IMR-90 (cell line): ENCODE data around the gene METTL15. TPM values are rescaled to one million over a fixed set of nuclear protein-coding genes. Genes with fewer than 3 reads are reported as not detected.

Experiments
- ATAC-seq: fragments of 200-7000 bp; cut with Tn5 transposase; 2 replicates; pipeline ENCODE4 v1.9.1; 2020; ENCODE audit warnings: low read depth, mild to moderate bottlenecking, moderate library complexity
- BruUV-seq: library from RNA; stranded (reverse); fragments of 400-500 nt; replicated peaks from 2 replicates; lab custom pipeline; 2021; lab: Mats Ljungman, UMichigan
- CTCF ChIA-PET: fragments of 300-600 bp; formaldehyde crosslinking; extraction: SDS; loops from one replicate; lab custom pipeline; 2021; ENCODE audit warnings: antibody characterized with exemption; lab: Yijun Ruan, JAX
- POLR2A ChIA-PET: fragments of 300-600 bp; sonication (Branson Sonifier 250); formaldehyde crosslinking; loops from one replicate; lab custom pipeline; 2022; ENCODE audit warnings: antibody characterized with exemption; ENCODE audit not compliant: unreplicated experiment; lab: Charles Lee
- DNase-seq: peaks from one replicate; pipeline ENCODE4 v3.0.0; 2013
- H2AFZ ChIP-seq: replicated peaks from 2 replicates; pipeline ENCODE3; 2013; ENCODE audit warnings: low read length, mild to moderate bottlenecking; ENCODE audit not compliant: poor library complexity
- H2AK5ac ChIP-seq: 2 replicates; pipeline ENCODE4 v1.6.1; 2013; ENCODE audit warnings: low read depth, low read length, inconsistent platforms
- H2AK9ac ChIP-seq: replicated peaks from 2 replicates; pipeline ENCODE3; 2013; ENCODE audit warnings: mild to moderate bottlenecking, low read depth, low read length, moderate library complexity; ENCODE audit not compliant: poor library complexity
- H2BK120ac ChIP-seq: 2 replicates; pipeline ENCODE4 v1.6.1; 2013; ENCODE audit warnings: low read depth, low read length, inconsistent platforms
- H2BK15ac ChIP-seq: 3 replicates; pipeline ENCODE4 v1.6.1; 2013; ENCODE audit warnings: low read depth, low read length, inconsistent platforms
- H2BK20ac ChIP-seq: 2 replicates; pipeline ENCODE4 v1.6.1; 2013; ENCODE audit warnings: low read depth, mild to moderate bottlenecking, inconsistent platforms, low read length, moderate library complexity
- H2BK5ac ChIP-seq: 2 replicates; pipeline ENCODE4 v1.6.1; 2013; ENCODE audit warnings: mild to moderate bottlenecking, low read depth, low read length, inconsistent platforms; ENCODE audit not compliant: poor library complexity, severe bottlenecking
- H3K14ac ChIP-seq: replicated peaks from 2 replicates; pipeline ENCODE4 v1.6.1; 2013; ENCODE audit warnings: low read depth, low read length, inconsistent platforms
- H3K18ac ChIP-seq: 2 replicates; pipeline ENCODE4 v1.6.1; 2013; ENCODE audit warnings: low read depth, low read length, control low read depth
- H3K23ac ChIP-seq: 2 replicates; pipeline ENCODE4 v1.6.1; 2013; ENCODE audit warnings: low read depth, low read length, inconsistent platforms
- H3K27ac ChIP-seq: 2 replicates; pipeline ENCODE4 v1.5.1; 2013; ENCODE audit warnings: mild to moderate bottlenecking, control low read depth, low read length; ENCODE audit not compliant: insufficient read depth
- H3K27me3 ChIP-seq: 2 replicates; pipeline ENCODE4 v1.6.1; 2013; ENCODE audit warnings: low read length; ENCODE audit not compliant: control insufficient read depth, insufficient read depth
- H3K36me3 ChIP-seq: 2 replicates; pipeline ENCODE4 v1.6.1; 2013; ENCODE audit warnings: low read length, mixed read lengths; ENCODE audit not compliant: control insufficient read depth, insufficient read depth
- H3K4ac ChIP-seq: 2 replicates; pipeline ENCODE4 v1.6.1; 2013; ENCODE audit warnings: low read depth, low read length, inconsistent platforms
- H3K4me1 ChIP-seq: 2 replicates; pipeline ENCODE4 v1.6.1; 2013; ENCODE audit warnings: low read length, mixed read lengths; ENCODE audit not compliant: control insufficient read depth, insufficient read depth
- H3K4me2 ChIP-seq: 2 replicates; pipeline ENCODE4 v1.6.1; 2013; ENCODE audit warnings: low read depth, mild to moderate bottlenecking, control low read depth, low read length, moderate library complexity
- H3K4me3 ChIP-seq: 2 replicates; pipeline ENCODE4 v1.5.1; 2013; ENCODE audit warnings: low read depth, mild to moderate bottlenecking, control low read depth, low read length, moderate library complexity; ENCODE audit not compliant: insufficient read depth
- H3K56ac ChIP-seq: 2 replicates; pipeline ENCODE4 v1.6.1; 2013; ENCODE audit warnings: low read length, inconsistent platforms; ENCODE audit not compliant: insufficient read depth; ENCODE audit errors: extremely low read depth
- H3K79me1 ChIP-seq, 2 experiments: 2 replicates each; pipeline ENCODE4 v1.6.1; 2013; ENCODE audit warnings: low read length in 2 of 2, inconsistent platforms in 1 of 2, low read depth in 1 of 2
- H3K9ac ChIP-seq: 2 replicates; pipeline ENCODE4 v1.6.1; 2013; ENCODE audit warnings: low read depth, low read length, control low read depth
- H3K9me1 ChIP-seq: 2 replicates; pipeline ENCODE4 v1.6.1; 2013; ENCODE audit warnings: low read length, inconsistent platforms; ENCODE audit not compliant: insufficient read depth
- H3K9me3 ChIP-seq: 2 replicates; pipeline ENCODE4 v1.6.1; 2013; ENCODE audit warnings: low read length; ENCODE audit not compliant: control insufficient read depth, insufficient read depth
- H4K20me1 ChIP-seq: 2 replicates; pipeline ENCODE4 v1.6.1; 2013; ENCODE audit warnings: low read length, inconsistent platforms; ENCODE audit not compliant: insufficient read depth
- H4K5ac ChIP-seq: 2 replicates; pipeline ENCODE4 v1.6.1; 2013; ENCODE audit warnings: mild to moderate bottlenecking, low read depth, low read length, control low read depth
- H4K8ac ChIP-seq, 2 experiments: 2 replicates each; pipeline ENCODE4 v1.6.1; 2013; ENCODE audit warnings: low read depth in 2 of 2, low read length in 2 of 2, control low read depth in 1 of 2, inconsistent platforms in 1 of 2
- H4K91ac ChIP-seq: 2 replicates; pipeline ENCODE4 v1.6.1; 2013; ENCODE audit warnings: low read depth, low read length, inconsistent platforms; ENCODE audit not compliant: insufficient read depth
- BHLHE40 ChIP-seq: fragments of 150-350 bp; IDR thresholded peaks from 2 replicates; pipeline ENCODE4 v1.6.1; 2016; ENCODE audit warnings: mild to moderate bottlenecking, low read depth, low read length
- MAZ ChIP-seq: IDR thresholded peaks from 2 replicates; pipeline ENCODE4 v1.6.1; 2012; ENCODE audit warnings: low read depth, mild to moderate bottlenecking, low read length, improper control_type of control experiment, moderate library complexity, borderline replicate concordance
- POLR2A ChIP-seq: IDR thresholded peaks from 2 replicates; pipeline ENCODE4 v1.6.1; 2012; ENCODE audit warnings: mild to moderate bottlenecking, low read depth, low read length
- RAD21 ChIP-seq: IDR thresholded peaks from 2 replicates; pipeline ENCODE4 v1.6.1; 2012; ENCODE audit warnings: low read length, improper control_type of control experiment
- SMC3 ChIP-seq: fragments of 150-350 bp; IDR thresholded peaks from 2 replicates; pipeline ENCODE4 v1.6.1; 2016; ENCODE audit warnings: low read depth, mild to moderate bottlenecking, antibody characterized with exemption, low read length, moderate library complexity
- WGBS, 2 experiments: methylation state at CpG; one replicate each; pipeline versions ENCODE4 v1.1.5 to v1.1.7; 2013; ENCODE audit warnings: missing lambda C conversion rate in 2 of 2; ENCODE audit not compliant: insufficient read length in 1 of 2; ENCODE audit errors: extremely low coverage in 2 of 2; 5-methylcytosine and 5-hydroxymethylcytosine counted together
- dilution Hi-C: fragments of 300-500 bp; cut with HindIII; formaldehyde crosslinking; loops from one replicate; pipeline ENCODE4 v1.14.3; 2018; ENCODE audit warnings: low sequenced_read_pairs; ENCODE audit not compliant: unreplicated experiment
- in situ Hi-C: fragments of 300-500 bp; cut with MboI; formaldehyde crosslinking; loops from 3 replicates; pipeline ENCODE4 v1.14.3; 2019; ENCODE audit warnings: low sequenced_read_pairs, inconsistent platforms, mixed read lengths
- intact Hi-C: fragments of 100-400 bp; cut with micrococcal nuclease; formaldehyde crosslinking; loops from 2 replicates; pipeline ENCODE4 v1.10.0; 2022
- polyA plus RNA-seq, 3 experiments: library from polyadenylated mRNA; depleted of rRNA; stranded (reverse); fragments of >200 nt; gene quantifications; 2 replicates each; pipeline ENCODE4 v1.2.3, GENCODE V29; 2012; ENCODE audit warnings: low replicate concordance in 1 of 3
- total RNA-seq: library from RNA; depleted of rRNA; stranded (reverse); fragments of >200 nt; gene quantifications from 2 replicates; pipeline ENCODE4 v1.2.3, GENCODE V29; 2012

METTL15 gene
- total and polyA plus RNA-seq, 2 of the 4 experiments (the other 2 are of a cell fraction), result 6.5 to 30.5 TPM

DNA sequence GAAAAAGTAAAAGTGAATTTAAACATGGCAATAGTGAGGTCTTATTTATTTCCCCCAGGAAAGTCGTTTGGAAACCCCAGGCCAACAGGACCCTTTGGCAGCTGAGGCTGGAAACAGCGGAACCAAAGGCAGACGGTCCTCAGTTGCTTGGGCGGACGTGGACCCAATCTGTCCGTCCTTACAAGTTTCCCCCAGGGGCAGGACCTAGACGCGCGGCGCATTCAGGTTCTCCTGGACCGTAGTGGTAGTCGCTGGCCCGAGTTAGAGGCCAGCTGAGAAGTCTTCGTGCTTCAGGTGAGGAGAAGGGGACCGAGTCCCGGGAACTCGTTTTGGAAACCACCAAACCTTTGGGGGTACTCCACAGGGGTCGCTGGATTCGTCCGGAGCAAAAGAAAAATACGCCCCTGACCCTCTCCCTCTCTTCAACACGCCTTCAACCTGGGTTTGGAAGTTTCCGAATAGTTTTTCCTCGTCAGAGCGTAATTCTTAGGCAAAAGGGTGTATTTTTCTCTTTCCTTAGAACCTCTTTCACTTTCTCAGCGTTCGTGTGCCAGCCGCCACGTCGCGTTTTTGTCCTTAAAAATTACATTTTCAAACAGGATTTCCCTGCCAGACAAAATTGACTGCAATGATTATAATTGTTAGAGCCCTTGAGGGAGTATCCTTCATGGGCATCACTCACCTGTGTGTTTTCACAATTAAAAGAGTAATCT lies 2.1 kb downstream of the METTL15 start:
- ATAC-seq, result peak; percentile 62
- ChIA-PET CTCF (no interaction called here), POLR2A (interaction anchor here (0.5 kb wide), 1 partner anchor 52 kb away, joined by 12 read pairs; no protein-coding TSS in a partner anchor)
- peaks cover 0 to 21% of the 10 kb centered on the region in 2 experiments; a peak in 2 of 4 replicates for H3K79me1 ChIP-seq
- peak overlapping the region; percentile 23; the same call in 1 of the 2 replicates for H2AK5ac ChIP-seq
- H3K27me3 ChIP-seq, result no peaks in the 10 kb centered on the region
- in situ Hi-C loops, result no loop called here
- peak overlapping the region; percentile 68 for H4K91ac ChIP-seq
- peak overlapping the region; percentile 84 for H4K5ac ChIP-seq
- peak overlapping the region; percentile 99 for H3K4me2 ChIP-seq
- peak overlapping the region; percentile 84 for H3K9ac ChIP-seq
- no peak overlapping the region for H2BK20ac ChIP-seq
- no peaks in the 10 kb centered on the region for H3K4me1 ChIP-seq
- H2BK5ac ChIP-seq, result peak overlapping the region; percentile 73
- peak overlapping the region; percentile 88 for H2AFZ ChIP-seq
- peak overlapping the region; percentile 52 for H2BK120ac ChIP-seq
- H2BK15ac ChIP-seq, result peak overlapping the region; percentile 40; the same call in 1 of the 3 replicates
- peak overlapping the region; percentile 72 for H3K4me3 ChIP-seq
- intact Hi-C loops, result loop anchor here (1.0 to 5.0 kb wide), 6 partner anchors 388 to 1062 kb away; no protein-coding TSS in a partner anchor
- peak overlapping the region; percentile 35 for H3K18ac ChIP-seq
- no peaks in the 10 kb centered on the region for H3K9me3 ChIP-seq
- TF ChIP-seq MAZ, result peak; percentile 66; the same call in 1 of the 2 replicates
- peak; percentile 77 for TF ChIP-seq POLR2A
- peak; percentile 37 for TF ChIP-seq RAD21
- peak; percentile 25; the same call in 1 of the 2 replicates for TF ChIP-seq SMC3
- TF ChIP-seq BHLHE40, result no peak
- no peaks in the 10 kb centered on the region for H4K20me1 ChIP-seq
- no peaks in the 10 kb centered on the region; the same call in 1 of the 2 replicates for H3K36me3 ChIP-seq
- H4K8ac ChIP-seq, result peak overlapping the region; percentile 70 to 92
- H3K56ac ChIP-seq, result peak overlapping the region; percentile 92
- H3K14ac ChIP-seq, result peak overlapping the region; percentile 64
- H3K23ac ChIP-seq, result peak overlapping the region; percentile 66
- DNase-seq, result peak; percentile 78
- H3K9me1 ChIP-seq, result no peaks in the 10 kb centered on the region
- peak overlapping the region; percentile 86 for H3K27ac ChIP-seq
- H2AK9ac ChIP-seq, result peak overlapping the region; percentile 57
- WGBS, 2 experiments, result 0% methylated on average over 4 of the region's 31 CpGs; no CpG with 5 or more reads in 1 of the 2 experiments
- TSS peak; percentile 20 for BruUV-seq
- H3K4ac ChIP-seq, result peak overlapping the region; percentile 61
- dilution Hi-C loops, result no loop called here
